ENCODE data around the gene CD207.
A peak's percentile ranks its signal among the peaks of the same experiment; 100 is the strongest.
"Not testable (repeated sequence)": the region's sequence is repeated elsewhere in the genome, so short reads cannot be mapped to it uniquely, and the experiment has no call there.

CD207 gene

DNA sequence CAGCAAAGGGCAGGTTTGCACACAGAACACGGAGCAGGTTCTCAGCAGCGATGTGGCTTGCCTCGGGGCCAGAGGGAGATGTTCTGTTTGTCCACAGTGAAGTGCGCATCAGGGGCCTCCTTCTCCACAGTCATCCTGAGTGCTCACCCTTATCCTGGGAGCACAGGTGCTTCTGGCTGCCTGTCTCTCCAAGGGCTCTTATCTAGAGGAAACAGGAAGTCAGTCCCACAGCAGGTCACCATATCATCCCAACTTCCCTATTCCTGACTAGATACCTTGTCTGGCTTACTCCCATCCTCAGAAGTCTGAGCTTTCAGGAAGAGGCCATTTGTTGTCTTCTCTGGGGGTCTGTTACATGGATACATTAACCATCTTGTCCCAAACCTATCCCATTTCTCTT lies at the start of gene CD207:
Gene CD207 (minus strand): TSS at position 174 of the 400 bp plus-strand sequence. CDS start 40 bp downstream, at position 134.
- DNase-seq (ENCODE audit: low read depth), result no peak

DNA sequence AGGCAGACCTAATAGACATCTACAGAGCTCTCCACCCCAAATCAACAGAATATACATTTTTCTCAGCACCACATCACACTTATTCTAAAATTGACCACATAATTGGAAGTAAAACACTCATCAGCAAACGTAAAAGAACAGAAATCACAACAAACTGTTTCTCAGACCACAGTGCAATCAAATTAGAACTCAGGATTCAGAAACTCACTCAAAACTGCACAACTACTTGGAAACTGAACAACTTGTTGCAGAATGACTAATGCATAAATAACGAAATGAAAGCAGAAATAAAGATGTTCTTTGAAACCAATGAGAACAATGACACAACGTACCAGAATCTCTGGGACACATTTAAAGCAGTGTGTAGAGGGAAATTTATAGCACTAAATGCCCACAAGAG lies 42.9 kb upstream of the CD207 start:
- not testable (repeated sequence) for DNase-seq (ENCODE audit: low read depth)

DNA sequence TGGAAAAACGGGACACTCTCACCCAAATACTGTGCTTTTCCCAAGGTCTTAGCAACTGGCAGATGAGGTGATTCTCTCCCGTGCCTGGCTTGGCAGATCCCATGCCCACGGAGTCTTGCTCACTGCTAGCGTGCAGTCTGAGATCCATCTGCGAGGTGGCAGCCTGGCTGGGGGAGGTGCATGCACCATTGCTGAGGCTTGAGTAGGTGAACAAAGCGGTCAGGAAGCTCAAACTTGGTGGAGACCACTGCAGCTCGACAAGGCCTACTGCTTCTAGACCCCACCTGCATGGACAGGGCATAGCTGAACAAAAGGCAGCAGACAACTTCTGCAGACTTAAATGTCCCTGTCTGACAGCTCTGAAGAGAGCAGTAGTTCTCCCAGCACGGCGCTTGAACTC lies 40.5 kb upstream of the CD207 start:
- DNase-seq (ENCODE audit: low read depth), result not testable (repeated sequence)

DNA sequence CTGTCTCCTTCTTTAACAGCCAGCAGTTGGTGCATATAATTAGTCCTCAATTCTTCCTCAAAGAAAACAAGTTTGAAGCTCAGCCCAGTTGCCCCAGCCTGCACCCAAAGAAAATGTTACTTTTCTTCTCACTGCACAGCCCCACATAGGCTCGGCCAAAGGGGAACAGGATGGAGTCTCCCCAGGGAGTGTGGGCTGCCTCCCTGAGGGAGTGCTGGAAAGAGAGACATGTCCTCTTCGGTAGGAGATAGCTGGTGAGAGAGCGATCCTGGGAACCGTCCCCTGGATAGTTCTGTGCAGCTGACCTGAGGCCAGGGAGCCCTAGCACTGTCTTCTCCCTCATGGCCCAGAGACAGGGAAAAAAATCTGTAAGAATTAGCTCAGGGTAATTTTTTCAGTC lies 37.9 kb upstream of the CD207 start:
- no peak for DNase-seq (ENCODE audit: low read depth)

DNA sequence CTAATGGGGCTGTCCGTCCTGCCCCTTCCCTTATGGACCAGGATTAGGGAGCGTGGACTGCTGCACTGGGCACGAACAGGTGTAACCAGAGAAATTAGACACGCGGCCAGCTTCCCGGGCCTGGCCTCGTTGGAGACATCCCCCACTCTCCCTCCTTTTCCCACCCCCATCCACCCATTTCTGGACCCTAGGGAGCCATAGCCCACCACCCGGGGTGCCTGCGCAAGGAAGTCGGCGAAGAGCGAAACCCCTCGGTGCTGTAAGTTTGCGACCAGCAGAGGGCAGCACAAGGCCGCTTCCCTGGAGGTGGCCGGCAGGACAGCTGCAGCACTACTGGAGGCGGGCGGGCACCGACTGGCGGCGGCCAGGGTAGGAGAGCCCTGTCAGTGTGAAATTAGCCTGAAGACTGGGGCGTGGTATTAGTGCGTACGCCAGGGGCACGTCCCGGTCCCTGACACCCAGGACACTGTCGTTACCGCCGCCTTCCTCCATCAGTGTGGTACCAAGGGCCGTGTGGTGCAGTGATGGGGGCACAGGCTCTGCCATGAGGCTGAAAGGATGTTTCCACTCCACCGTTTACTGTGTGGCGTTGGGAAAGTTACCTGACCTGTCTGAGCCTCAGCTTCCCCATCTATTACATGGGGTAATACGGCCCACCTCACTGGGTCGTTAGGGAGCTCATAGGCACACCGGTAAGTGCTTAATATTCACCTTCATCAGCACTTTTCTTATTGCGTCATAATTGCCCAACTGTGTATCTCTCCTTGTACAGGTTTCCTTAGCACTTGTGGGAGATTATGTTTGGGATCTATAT lies 36.0 kb upstream of the CD207 start:
- DNase-seq (ENCODE audit: low read depth), result peak; percentile 53

DNA sequence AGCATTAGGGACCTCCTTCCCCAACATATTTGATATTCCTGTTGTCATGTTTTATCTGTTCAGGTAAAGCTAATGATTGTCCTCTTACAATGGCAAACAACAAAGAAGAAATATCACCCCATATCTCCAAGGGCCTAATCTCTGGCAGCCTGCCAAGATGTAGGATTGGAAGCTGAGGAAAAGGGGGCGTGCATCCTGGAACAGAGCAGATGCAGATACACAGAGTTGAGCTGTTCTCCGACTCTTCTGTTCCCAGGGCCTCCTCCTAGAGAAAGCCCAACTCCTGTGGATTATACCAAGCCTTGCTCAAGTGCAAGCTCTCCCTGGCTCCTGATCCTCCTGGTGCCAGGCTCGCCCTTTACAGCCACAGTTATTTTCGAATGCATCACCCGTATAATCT lies 35.2 kb upstream of the CD207 start:
- DNase-seq (ENCODE audit: low read depth), result no peak

DNA sequence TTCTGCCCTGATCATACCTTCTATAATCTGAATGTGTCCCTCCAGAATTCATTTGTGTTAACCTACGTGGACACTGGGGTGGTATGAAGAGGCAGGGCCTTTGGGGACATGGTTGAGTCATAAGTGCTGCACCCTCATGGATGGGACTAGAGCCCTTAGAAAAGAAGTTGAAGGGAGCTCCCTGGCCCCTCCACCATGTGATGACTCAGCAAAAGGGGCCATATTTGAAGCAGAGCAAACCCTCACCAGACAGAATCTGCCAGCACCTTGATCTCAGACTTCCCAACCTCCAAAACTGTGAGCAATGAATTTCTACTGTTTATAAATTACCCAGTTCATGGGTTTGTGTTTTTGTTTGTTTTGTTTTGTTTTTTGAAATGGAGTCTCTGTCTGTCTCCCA lies 33.4 kb upstream of the CD207 start:
- DNase-seq (ENCODE audit: low read depth), result no peak

DNA sequence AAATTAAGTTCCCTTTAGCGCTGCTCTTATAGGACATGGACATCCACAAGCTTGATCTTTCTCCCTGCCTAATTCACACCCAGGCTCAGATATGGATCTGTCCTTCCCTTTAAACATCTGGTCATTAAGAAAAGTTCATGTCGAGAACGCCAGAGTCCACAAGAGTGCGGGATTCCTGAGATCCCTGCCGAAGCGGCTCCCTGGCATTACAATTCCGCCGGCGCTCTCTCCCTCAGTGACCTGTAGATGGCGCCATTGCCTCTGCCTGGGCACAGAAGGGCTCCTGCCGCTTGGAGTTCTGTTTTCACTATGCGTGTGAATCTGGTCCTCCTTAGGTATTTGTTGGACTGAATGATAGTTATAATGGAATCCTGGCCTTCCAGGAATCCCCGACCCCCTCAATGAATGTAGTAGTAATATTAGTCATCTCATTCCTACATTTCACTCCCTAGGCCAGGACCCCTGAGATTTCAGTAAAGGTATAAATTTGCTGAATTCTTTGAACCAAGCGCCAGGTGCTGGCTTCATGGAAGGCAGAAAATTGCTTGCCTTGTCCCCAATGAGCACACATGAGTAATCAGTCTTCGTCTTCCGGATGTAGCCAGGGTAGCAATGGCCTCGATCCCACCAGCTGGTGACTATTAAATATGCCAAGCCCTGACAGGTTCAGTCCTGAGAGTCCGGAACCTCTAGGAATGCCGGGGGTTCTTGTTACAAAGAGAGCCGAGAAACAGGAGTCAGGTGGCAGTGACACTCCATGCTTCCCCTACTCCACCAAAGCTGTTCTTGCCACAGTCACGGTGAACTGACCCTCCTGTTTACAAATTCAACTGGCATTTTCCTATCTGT lies 26.4 kb upstream of the CD207 start:
- DNase-seq (ENCODE audit: low read depth), result peak; percentile 42

DNA sequence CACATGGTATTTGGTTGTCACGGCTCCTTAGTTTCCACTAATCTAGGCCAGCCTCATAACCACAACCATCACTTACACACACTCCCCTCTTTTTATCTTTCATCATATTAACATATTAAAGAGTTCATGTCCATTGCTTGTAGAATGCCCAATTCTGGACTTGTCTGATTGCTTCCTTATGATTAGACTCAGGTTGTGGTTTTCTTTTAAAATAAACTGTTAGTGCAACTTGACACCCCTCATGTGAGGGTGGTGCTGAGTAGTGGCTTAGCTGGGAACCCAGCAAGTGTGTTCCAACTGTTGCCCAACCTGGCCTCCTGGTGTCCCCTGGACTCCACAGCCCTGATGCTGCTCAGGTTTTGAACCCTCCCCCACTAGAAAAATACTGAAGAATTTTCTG lies 20.1 kb upstream of the CD207 start:
- DNase-seq (ENCODE audit: low read depth), result no peak

DNA sequence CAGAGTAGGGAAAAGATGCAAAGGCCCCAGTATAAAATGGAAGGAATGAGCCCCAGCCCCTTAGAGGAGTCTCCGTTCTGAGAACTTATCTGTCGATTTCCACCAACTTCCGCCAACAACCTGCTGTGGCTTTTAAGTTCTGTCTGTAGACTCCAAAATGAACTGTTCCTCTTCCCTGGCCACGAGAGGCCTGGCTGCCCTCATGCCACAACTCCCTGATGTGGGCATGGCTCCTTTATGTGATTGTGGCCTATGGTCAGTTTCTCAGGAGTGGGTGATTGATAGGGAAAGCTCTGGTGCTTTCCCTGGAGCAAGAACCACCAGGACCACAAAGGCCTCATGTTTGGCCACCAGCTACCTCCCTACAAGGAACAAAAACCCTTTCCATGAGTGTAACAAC lies 18.8 kb upstream of the CD207 start:
- no peak for DNase-seq (ENCODE audit: low read depth)

DNA sequence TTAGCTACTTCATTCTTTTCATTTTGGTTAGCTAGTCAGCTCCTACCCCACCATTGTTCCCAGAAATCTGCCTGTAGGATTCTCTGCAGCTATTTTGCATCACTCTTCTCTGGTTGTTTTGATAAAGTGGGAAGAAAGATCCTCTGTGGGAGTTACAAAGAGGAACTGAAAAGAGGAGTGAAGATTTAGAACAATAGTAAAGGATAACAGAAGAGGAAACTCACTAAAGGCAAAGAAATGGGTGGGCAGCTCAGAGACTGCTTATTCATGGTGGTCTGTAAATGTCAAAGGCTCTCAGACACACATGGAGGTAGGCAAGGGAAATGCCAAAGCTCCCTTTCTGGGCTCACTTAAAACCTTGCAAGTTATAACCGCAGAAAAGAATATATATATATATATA lies 17.2 kb upstream of the CD207 start:
- DNase-seq (ENCODE audit: low read depth), result no peak

DNA sequence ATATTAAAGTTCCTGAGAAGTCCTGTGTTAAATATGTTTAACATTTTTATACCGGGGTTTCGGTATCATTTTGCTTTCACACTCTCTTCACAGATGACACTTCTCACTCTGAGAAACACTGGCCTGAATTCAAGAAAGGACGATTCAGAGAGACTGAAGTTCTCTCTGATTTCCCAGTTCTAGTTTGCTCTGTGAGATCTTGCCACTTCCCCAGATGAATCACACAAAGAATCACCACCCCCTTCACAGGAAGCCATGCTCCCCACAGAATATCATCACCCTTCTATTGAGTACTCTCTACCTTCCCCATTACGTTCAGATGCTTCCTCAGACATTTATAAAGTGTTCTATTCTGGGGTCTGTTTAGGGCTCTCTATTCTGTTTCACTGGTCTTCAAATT lies 16.1 kb upstream of the CD207 start:
- DNase-seq (ENCODE audit: low read depth), result no peak

DNA sequence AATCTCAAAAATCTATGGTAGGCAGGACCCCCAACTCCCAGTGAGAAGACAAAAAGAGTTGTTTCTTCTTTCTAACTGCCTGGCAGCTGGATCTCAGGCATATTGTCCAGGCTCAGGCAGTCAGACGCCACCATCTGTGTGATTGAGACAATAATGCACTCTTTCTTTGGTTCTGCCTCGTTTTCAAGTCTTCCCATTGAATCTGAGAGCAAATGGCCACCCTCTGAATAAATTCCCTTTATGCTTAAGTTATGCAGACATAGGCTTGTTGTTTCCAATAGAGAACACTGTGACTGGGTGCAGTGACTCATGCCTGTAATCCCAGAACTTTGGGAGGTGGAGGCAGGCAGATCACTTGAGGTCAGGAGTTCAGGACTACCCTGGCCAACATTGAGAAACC lies 15.3 kb upstream of the CD207 start:
- DNase-seq (ENCODE audit: low read depth), result no peak

DNA sequence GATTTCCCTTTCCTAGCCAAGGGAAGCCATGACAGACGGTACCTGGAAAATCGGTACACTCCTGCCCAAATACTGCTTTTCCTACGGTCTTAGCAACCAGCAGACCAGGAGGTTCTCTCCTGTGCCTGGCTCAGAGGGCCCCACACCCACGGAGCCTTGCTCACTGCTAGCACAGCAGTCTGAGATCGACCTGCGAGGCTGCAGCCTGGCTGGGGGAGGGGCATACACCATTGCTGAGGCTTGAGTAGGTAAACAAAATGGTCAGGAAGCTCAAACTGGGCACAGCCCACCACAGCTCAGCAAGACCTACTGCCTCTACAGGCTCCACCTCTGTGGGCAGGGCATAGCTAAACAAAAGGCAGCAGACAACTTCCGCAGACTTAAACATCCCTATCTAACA lies 6.8 kb upstream of the CD207 start:
- DNase-seq (ENCODE audit: low read depth), result no peak

DNA sequence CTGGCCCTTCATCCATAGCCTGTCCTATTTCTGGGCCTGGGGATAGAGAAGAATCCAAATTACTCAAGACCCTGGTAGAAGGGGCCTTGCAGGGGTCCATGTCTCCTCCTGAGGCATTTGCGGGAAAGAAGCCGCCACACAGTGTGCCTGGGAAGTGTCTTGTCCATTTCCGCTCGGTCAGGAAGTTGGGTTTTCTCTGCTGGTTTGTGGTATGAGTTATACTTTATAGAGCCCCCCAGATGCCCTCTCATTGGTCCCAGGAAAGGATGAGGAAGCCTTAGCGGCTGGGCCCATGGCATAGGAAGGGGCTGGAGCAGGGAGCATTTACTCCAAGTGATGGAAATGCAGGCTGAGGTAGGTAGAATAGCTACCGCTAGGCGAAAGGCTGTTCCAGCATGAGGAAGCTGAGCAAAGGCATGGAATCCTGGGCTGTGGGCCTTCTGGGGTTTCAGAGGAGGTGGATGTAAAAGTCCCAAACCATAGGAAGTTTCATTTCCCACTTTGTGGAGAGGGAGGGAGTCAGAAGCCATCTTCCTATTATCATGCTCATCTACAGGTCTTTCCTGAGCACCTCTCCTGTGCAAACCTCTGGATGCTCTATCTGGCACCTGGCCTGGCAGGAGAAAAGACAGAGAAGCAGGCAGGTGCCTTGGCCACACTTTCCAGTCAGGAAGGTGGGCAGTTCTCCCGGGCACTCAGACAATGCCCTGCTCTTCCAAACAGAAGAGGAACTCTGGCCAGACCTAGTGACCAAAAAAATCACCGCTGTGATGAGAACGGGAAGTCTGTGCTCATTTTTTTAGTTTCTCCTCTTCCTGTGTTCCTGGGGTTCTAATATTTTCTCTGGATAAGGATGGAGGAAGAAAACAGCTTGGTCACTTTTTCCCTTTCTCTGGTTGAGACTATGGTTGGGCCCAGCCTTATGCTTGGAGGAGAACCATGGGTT lies 2.6 kb upstream of the CD207 start:
- DNase-seq (ENCODE audit: low read depth), result no peak

DNA sequence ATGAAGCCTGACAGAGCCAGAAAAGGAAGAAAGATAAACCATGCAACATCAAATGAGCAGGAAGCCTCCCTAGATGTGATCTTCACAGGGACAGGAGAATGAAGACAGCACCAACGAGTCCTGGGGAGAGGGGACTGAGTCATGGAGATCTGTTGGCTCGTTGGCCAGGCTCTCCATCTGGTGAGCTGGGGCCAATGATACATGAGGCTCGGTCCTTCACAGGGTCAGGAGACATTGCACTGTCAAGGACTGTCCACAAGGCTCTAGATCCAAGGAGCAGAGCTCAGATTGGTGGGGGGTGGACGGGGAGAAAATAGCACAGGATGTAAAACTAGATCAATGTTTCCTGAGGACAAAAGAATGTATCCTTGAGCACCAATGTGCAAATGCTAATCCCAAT lies 735 bp downstream of the CD207 start:
- no peak for DNase-seq (ENCODE audit: low read depth)

DNA sequence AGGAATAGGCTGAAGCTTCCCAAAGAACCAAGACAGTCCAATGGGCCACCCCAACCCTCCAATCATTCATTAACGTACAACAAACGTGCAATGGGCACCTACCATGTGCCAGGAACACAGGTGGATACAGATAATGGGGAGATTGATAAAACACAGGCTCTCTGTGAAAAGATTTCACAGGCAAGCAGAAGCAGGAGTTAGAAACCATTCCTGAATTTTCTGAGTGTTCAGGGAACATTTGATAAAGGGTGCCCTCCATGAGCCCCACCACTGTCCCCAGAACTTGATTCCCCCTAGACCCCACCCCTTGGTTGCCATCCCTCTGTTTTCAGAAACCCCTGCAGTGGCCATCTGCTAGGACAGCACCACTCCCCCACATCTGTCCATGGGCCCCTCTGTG lies 1.5 kb downstream of the CD207 start:
- DNase-seq (ENCODE audit: low read depth), result no peak

DNA sequence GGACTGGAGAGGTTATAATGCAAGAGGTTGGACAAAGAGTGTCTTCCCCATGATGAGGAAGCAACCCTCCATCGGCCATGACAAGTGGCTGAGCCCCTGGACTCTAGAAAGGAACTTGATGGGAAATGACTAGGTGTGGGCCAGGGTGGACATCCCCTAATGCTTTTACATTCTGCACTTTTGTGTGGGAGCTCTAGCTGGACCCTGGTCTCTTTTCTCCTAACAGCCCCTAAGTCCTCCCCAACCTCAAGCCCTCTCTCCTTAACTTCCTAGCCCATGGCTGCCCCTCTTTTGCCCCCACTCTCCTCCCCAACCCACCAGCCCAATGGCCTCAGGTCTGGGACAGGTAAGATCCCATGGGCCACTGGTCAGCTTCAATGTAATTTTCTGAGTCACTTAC lies 2.4 kb downstream of the CD207 start:
- DNase-seq (ENCODE audit: low read depth), result no peak

DNA sequence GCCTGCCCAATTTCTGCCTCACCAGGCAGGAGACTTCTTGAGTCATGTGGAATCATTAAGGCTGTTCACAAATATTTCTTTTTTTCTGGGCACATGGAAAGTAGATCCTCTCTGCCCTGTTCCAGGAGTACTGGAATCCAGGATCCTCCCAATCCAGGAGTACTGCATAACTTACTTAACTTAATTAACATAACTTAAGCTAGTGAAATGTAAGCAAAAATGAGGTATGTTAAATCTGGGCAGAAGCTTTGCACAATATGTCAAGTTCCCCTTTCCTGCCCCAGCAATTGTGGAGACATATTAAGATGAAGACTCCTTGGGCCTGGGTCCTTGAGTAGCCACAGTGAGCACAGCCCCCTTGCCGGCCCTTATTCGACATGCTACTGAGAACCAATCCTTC lies 3.2 kb downstream of the CD207 start:
- DNase-seq (ENCODE audit: low read depth), result no peak

DNA sequence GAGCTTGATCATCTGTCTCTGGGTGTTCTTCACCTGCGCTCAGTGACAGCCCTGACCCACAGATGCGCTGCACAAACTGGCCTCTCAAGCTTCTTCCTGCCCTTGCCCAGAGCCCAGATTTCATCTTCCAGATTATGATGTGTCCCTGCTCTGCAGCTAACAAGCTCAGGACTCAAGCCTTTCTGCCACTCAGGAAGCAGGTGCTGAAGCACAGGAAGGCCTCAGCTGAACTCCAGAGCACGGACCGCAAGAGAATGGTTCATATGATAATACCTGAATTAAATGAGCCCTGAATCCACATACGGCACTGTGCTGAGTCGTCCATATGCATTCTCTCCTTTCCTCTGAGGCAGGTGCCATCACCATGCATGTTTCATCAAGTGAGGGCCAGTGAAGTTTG lies 3.8 kb downstream of the CD207 start:
- no peak for DNase-seq (ENCODE audit: low read depth)

DNA sequence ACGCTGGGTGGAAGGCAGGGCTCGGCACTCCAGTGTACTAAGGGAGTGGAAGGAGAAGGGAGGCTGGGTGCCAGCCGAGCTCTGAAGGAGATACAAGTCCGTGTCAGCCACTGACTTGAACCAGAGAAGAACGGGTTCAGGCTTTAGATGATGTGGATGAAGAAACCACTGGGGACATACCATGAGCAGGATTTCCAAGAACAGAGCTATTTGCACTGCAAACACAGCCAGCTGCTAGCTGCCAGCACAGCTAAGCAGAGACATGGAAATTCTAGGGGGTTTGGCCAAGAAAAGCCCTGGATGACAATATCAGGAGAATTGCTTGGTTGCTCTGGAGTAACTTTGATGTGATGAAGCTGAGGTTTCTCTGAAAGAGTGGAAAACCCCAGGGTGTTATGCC lies 5.2 kb downstream of the CD207 start:
- no peak for DNase-seq (ENCODE audit: low read depth)

DNA sequence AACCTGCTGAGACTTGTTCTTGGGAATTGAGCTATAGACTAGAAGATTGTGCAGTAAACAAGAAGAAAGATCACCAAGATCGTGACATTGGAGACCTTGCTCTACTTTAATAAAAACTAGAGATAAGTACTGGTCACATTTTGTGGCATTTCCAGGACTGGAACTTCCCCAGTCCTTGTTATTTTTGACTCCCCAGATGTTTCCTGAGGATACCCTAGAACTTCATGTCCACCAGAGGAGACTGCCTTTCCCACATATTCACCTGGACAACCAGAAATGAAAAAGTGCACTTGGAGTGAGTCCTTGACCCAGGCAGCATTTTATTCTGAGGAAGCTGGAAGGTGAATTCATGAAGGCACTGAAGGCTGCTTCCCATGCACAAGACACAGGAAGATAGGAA lies 5.7 kb downstream of the CD207 start:
- no peak for DNase-seq (ENCODE audit: low read depth)
